ENCODE measurements around the gene CHST3. TPM values are rescaled to one million over a fixed set of nuclear protein-coding genes. Genes with fewer than 3 reads are reported as not detected.

Gene CHST3
- total RNA-seq, 1 experiment from 2014 or later = 6.1 TPM

GRCh38 chr10:72026278-72027111, 62.3 kb downstream of the CHST3 start:
- H2AK5ac ChIP-seq (ENCODE audit: insufficient read length, low read length) = no peak overlapping the region
- no peak overlapping the region for H2BK20ac ChIP-seq (ENCODE audit: low read depth, low read length, poor library complexity, severe bottlenecking)
- H3K4me2 ChIP-seq (ENCODE audit: insufficient read depth, insufficient read length, low read length) = no peak overlapping the region
- H2BK120ac ChIP-seq (ENCODE audit: low read depth, low read length, poor library complexity, severe bottlenecking) = no peak overlapping the region
- H3K9me3 ChIP-seq (ENCODE audit: control insufficient read depth, low read depth, low read length) = no peaks in the 10 kb centered on the region
- H2BK15ac ChIP-seq (ENCODE audit: low read depth, low read length) = no peak overlapping the region
- no peaks in the 10 kb centered on the region for H3K23me2 ChIP-seq (ENCODE audit: insufficient read length, low read depth, low read length, poor library complexity, severe bottlenecking)
- no peak overlapping the region for H3T11ph ChIP-seq (ENCODE audit: low read length)
- no peaks in the 10 kb centered on the region; the same call in 1 of the 2 replicates for H3K79me2 ChIP-seq (ENCODE audit: insufficient read depth, low read length)
- H3K27ac ChIP-seq (ENCODE audit: insufficient read length, low read depth, low read length) = no peak overlapping the region
- H3K9ac ChIP-seq (ENCODE audit: extremely low read depth, insufficient read length, low read length) = no peak overlapping the region
- no peak overlapping the region for H4K91ac ChIP-seq (ENCODE audit: insufficient read length, low read depth, low read length)
- WGBS (ENCODE audit: extremely low coverage, insufficient read length, low lambda C conversion rate) = no CpG with 5 or more reads among the region's 14 CpGs
- H3K27me3 Mint-ChIP-seq (ENCODE audit: low read depth) = peaks cover 6% of the 10 kb centered on the region
- no peak for DNase-seq
- H3K18ac ChIP-seq (ENCODE audit: insufficient read length, low read depth, low read length) = no peak overlapping the region
- no peaks in the 10 kb centered on the region for H3K9me3 Mint-ChIP-seq
- H3K4me3 Mint-ChIP-seq = no peak overlapping the region
- H3K23ac ChIP-seq (ENCODE audit: insufficient read length, low read depth, low read length) = no peak overlapping the region
- H3K14ac ChIP-seq (ENCODE audit: insufficient read depth, low read length) = no peak overlapping the region
- no peak overlapping the region for H3K4ac ChIP-seq (ENCODE audit: low read depth, low read length)
- H3K79me1 ChIP-seq (ENCODE audit: insufficient read depth, low read depth, low read length, poor library complexity, severe bottlenecking) = no peaks in the 10 kb centered on the region
- no peak overlapping the region for H2BK5ac ChIP-seq (ENCODE audit: insufficient read length, low read length)
- no peaks in the 10 kb centered on the region for H3K4me1 ChIP-seq (ENCODE audit: insufficient read depth, low read length)
- no peak overlapping the region for H4K8ac ChIP-seq (replicated peaks; ENCODE audit: insufficient read length, low read depth, low read length)
- no peak overlapping the region for H4K5ac ChIP-seq (ENCODE audit: insufficient read length, low read depth, low read length)
- no peak overlapping the region for H3K27ac Mint-ChIP-seq
- no peak overlapping the region for H3K56ac ChIP-seq (ENCODE audit: insufficient read length, low read depth, low read length)
- no peak for TF ChIP-seq CTCF (conservative IDR thresholded peaks at IDR 0.05)
- H3K4me1 Mint-ChIP-seq = no peaks in the 10 kb centered on the region
- H2BK12ac ChIP-seq (ENCODE audit: insufficient read length, low read depth, low read length) = no peak overlapping the region
- no peaks in the 10 kb centered on the region for H4K20me1 ChIP-seq (ENCODE audit: control insufficient read depth, insufficient read depth, insufficient read length)
- no peaks in the 10 kb centered on the region for H3K27me3 ChIP-seq (ENCODE audit: insufficient read depth, low read length)
- H3K36me3 Mint-ChIP-seq (ENCODE audit: insufficient read depth in 1 of 3, low read depth in 3 of 3) = no peaks in the 10 kb centered on the region
- H2AFZ ChIP-seq (ENCODE audit: low read length) = no peak overlapping the region

Data from H9 (cell line).